Ovary (tissue), 3 donors: Measurements from ENCODE around the gene EGLN2.

ENCODE experiments used
- EP300 ChIP-seq: sonication (generic); formaldehyde crosslinking; IDR thresholded peaks from one replicate; pipeline ENCODE4 v1.6.1; 2017; ENCODE audit warnings: antibody characterized with exemption
- POLR2A ChIP-seq: fragments of 450-650 bp; IDR thresholded peaks from one replicate; pipeline ENCODE4 v1.6.1; 2017; ENCODE audit warnings: antibody characterized with exemption, mild to moderate bottlenecking, moderate library complexity
- TF ChIP-seq, protein P1 (sequence below), 3 donors: fragments of 450-650 bp in 2 of 3; fragments of 200-600 bp in 1 of 3; IDR thresholded peaks; one replicate each; pipeline versions ENCODE4 v1.5.1 to v1.8.0; 2016 to 2022; ENCODE audit warnings: antibody characterized with exemption in 3 of 3, mild to moderate bottlenecking in 1 of 3
- donor health status: DM: no; HTN: no; CAD: no.

GRCh38 chr19:40778706-40779284 is 20.2 kb upstream of the EGLN2 start:
- TF ChIP-seq, protein P1, sequence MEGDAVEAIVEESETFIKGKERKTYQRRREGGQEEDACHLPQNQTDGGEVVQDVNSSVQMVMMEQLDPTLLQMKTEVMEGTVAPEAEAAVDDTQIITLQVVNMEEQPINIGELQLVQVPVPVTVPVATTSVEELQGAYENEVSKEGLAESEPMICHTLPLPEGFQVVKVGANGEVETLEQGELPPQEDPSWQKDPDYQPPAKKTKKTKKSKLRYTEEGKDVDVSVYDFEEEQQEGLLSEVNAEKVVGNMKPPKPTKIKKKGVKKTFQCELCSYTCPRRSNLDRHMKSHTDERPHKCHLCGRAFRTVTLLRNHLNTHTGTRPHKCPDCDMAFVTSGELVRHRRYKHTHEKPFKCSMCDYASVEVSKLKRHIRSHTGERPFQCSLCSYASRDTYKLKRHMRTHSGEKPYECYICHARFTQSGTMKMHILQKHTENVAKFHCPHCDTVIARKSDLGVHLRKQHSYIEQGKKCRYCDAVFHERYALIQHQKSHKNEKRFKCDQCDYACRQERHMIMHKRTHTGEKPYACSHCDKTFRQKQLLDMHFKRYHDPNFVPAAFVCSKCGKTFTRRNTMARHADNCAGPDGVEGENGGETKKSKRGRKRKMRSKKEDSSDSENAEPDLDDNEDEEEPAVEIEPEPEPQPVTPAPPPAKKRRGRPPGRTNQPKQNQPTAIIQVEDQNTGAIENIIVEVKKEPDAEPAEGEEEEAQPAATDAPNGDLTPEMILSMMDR (IDR thresholded peaks at IDR 0.05): no peak
- TF ChIP-seq POLR2A (no peak), EP300 (no peak)
